GM21447 (cell line): ENCODE measurements around the gene CERS6.
"Not testable (repeated sequence)": the region's sequence is repeated elsewhere in the genome, so short reads cannot be mapped to it uniquely, and the experiment has no call there.

ENCODE experiments used
- ATAC-seq: cut with Tn5 transposase; IDR thresholded peaks from one replicate; pipeline ENCODE4 v1.9.1; 2021; ENCODE audit not compliant: unreplicated experiment

Gene CERS6

GRCh38 chr2:168495524-168495923 is 39.5 kb downstream of the CERS6 start:
- peak; percentile 87 for ATAC-seq

- no peak for ATAC-seq
Measured at GRCh38 chr2:168496906-168497305, 40.8 kb downstream of the CERS6 start.

- no peak for ATAC-seq
Measured at GRCh38 chr2:168499500-168499899, 43.4 kb downstream of the CERS6 start.

GRCh38 chr2:168500516-168500915 is 44.4 kb downstream of the CERS6 start:
- no peak for ATAC-seq

- no peak for ATAC-seq
Measured at GRCh38 chr2:168501466-168502065, 45.5 kb downstream of the CERS6 start.

GRCh38 chr2:168502852-168503251 is 46.8 kb downstream of the CERS6 start:
- not testable (repeated sequence) for ATAC-seq

GRCh38 chr2:168503901-168504300 is 47.8 kb downstream of the CERS6 start:
- ATAC-seq = no peak

GRCh38 chr2:168504323-168504722 is 48.3 kb downstream of the CERS6 start:
- no peak for ATAC-seq

- ATAC-seq = no peak
Measured at GRCh38 chr2:168510125-168510756, 54.2 kb downstream of the CERS6 start.

- ATAC-seq = no peak
Measured at GRCh38 chr2:168514692-168515091, 58.6 kb downstream of the CERS6 start.

GRCh38 chr2:168515502-168515901 is 59.4 kb downstream of the CERS6 start:
- no peak for ATAC-seq

GRCh38 chr2:168517816-168518215 is 61.7 kb downstream of the CERS6 start:
- no peak for ATAC-seq

- ATAC-seq = peak; percentile 58
Measured at GRCh38 chr2:168518555-168519066, 62.5 kb downstream of the CERS6 start.

- ATAC-seq = no peak
Measured at GRCh38 chr2:168519534-168520308, 63.6 kb downstream of the CERS6 start.

- ATAC-seq = no peak
Measured at GRCh38 chr2:168521053-168521741, 65.1 kb downstream of the CERS6 start.

- no peak for ATAC-seq
Measured at GRCh38 chr2:168522446-168522845, 66.4 kb downstream of the CERS6 start.

- no peak for ATAC-seq
Measured at GRCh38 chr2:168524005-168524404, 67.9 kb downstream of the CERS6 start.

- no peak for ATAC-seq
Measured at GRCh38 chr2:168525020-168525419, 68.9 kb downstream of the CERS6 start.

GRCh38 chr2:168525716-168526446 is 69.8 kb downstream of the CERS6 start:
- no peak for ATAC-seq

- no peak for ATAC-seq
Measured at GRCh38 chr2:168526641-168527040, 70.6 kb downstream of the CERS6 start.

GRCh38 chr2:168528016-168528415 is 71.9 kb downstream of the CERS6 start:
- ATAC-seq = no peak
